Esophagus squamous epithelium (tissue), 5 donors: ENCODE measurements around the gene RIOX2. TPM values are rescaled to one million over a fixed set of nuclear protein-coding genes. Genes with fewer than 3 reads are reported as not detected.
"Not testable (repeated sequence)": the region's sequence is repeated elsewhere in the genome, so short reads cannot be mapped to it uniquely, and the experiment has no call there.

Experiments used
- DNase-seq: peaks from one replicate; lab custom pipeline; 2025; lab: John Stamatoyannopoulos, UW
- H3K27ac ChIP-seq, 4 donors: fragments of 200-600 bp; sonication (generic); one replicate each; pipeline ENCODE4 v1.5.1; 2016 to 2019; ENCODE audit warnings: mild to moderate bottlenecking in 1 of 4
- H3K27me3 ChIP-seq, 4 donors: fragments of 200-600 bp; sonication (generic); 1 replicate in 3 of 4; 2 replicates in 1 of 4; pipeline versions ENCODE4 v1.5.1 to v1.6.0; 2017 to 2021; ENCODE audit warnings: antibody characterized with exemption in 1 of 4
- H3K36me3 ChIP-seq, 3 donors: fragments of 200-600 bp; sonication (generic); one replicate each; pipeline ENCODE4 v1.5.1; 2016 to 2019
- H3K4me1 ChIP-seq, 3 donors: fragments of 200-600 bp; sonication (generic); one replicate each; pipeline ENCODE4 v1.5.1; 2017 to 2019
- H3K4me3 ChIP-seq, 4 donors: fragments of 200-600 bp; sonication (generic); 1 replicate in 3 of 4; 2 replicates in 1 of 4; pipeline ENCODE4 v1.5.1; 2016 to 2019; ENCODE audit warnings: mild to moderate bottlenecking in 2 of 4, moderate library complexity in 1 of 4
- H3K9me3 ChIP-seq, 3 donors: fragments of 200-600 bp; sonication (generic); one replicate each; pipeline ENCODE4 v1.5.1; 2016 to 2019
- POLR2A ChIP-seq, 4 donors: fragments of 450-650 bp; IDR thresholded peaks; one replicate each; pipeline ENCODE4 v1.6.1; 2017; ENCODE audit warnings: antibody characterized with exemption in 4 of 4, mild to moderate bottlenecking in 4 of 4, moderate library complexity in 3 of 4
- WGBS, 2 donors: methylation state at CpG; one replicate each; pipeline ENCODE4 v1.1.5; 2018; 5-methylcytosine and 5-hydroxymethylcytosine counted together
- intact Hi-C: fragments of 100-400 bp; cut with DNase I; formaldehyde crosslinking; loops from one replicate; pipeline ENCODE4 v1.15.0; 2022
- total RNA-seq, 4 donors: library from RNA; depleted of rRNA; stranded (reverse); fragments of >200 nt; gene quantifications; one replicate each; pipeline ENCODE4 v1.1.0, GENCODE V29; 2016
- TF ChIP-seq, protein P1 (sequence below), 6 experiments: fragments of 450-650 bp in 4 of 6; fragments of 200-600 bp in 2 of 6; sonication (generic) in 2 of 6; IDR thresholded peaks; one replicate each; pipeline ENCODE4 v1.5.1; 2016 to 2019; ENCODE audit warnings: antibody characterized with exemption in 6 of 6, mild to moderate bottlenecking in 4 of 6, moderate library complexity in 4 of 6
- donor health status: DM: yes; HTN: yes; CAD: no.

Gene RIOX2
- total RNA-seq, 4 donors from 2014 or later: 26.7 to 45.6 (median 41.1) TPM

DNA sequence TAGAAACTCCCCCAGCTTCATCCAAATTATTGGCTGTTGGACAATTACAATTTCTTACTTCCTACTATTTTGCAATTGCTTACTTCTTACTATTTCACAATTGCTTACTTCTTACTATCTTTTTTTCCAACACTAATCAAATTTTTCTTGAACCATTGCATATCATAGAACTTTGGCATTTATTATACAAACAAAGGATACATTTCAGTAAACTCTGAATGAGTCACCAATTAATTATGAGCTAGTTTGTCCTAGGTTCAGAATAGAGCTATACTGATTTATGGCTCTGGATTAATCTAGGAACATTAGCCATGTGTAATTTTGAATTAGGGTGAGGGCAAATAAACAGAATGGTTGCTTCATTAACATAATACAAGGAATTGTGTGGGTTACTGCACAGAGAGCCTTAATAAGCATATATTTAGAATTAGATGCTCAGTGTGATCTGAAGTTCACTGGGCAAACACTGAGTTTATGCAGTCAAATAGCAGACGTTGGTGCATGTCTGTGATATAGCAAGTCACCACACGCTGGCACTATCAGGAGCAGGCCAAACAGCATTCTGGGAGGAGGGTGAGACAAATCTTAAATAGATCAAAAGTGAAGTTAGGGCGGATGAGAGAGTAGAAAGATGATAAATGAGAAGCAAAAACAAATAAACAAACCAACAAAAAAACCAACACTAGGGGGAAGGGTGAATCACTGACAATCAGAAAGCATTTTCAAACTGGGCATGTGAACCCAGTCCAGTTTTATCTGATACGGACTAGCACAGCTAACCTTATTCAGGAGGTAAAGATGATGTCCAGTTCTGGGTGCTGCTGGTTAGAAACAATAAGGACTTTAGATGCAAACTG is 41.4 kb upstream of the RIOX2 start:
- no peak for DNase-seq
- no peaks in the 10 kb centered on the region for H3K36me3 ChIP-seq
- H3K9me3 ChIP-seq: no peaks in the 10 kb centered on the region
- H3K27me3 ChIP-seq: no peaks in the 10 kb centered on the region
- 15 to 22% methylated on average over 4 of the region's 4 CpGs for WGBS, 2 donors
- no peak overlapping the region for H3K4me3 ChIP-seq
- H3K27ac ChIP-seq: peak overlapping the region; percentile 64 to 81 (median 72)
- TF ChIP-seq POLR2A (IDR thresholded peaks at IDR 0.05): no peak
- TF ChIP-seq, protein P1, sequence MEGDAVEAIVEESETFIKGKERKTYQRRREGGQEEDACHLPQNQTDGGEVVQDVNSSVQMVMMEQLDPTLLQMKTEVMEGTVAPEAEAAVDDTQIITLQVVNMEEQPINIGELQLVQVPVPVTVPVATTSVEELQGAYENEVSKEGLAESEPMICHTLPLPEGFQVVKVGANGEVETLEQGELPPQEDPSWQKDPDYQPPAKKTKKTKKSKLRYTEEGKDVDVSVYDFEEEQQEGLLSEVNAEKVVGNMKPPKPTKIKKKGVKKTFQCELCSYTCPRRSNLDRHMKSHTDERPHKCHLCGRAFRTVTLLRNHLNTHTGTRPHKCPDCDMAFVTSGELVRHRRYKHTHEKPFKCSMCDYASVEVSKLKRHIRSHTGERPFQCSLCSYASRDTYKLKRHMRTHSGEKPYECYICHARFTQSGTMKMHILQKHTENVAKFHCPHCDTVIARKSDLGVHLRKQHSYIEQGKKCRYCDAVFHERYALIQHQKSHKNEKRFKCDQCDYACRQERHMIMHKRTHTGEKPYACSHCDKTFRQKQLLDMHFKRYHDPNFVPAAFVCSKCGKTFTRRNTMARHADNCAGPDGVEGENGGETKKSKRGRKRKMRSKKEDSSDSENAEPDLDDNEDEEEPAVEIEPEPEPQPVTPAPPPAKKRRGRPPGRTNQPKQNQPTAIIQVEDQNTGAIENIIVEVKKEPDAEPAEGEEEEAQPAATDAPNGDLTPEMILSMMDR (IDR thresholded peaks at IDR 0.05): peak in 1 of 6 experiments; percentile 20
- intact Hi-C loops: loop anchor here (5.0 kb wide), 1 partner anchor 36 kb away; no protein-coding TSS in a partner anchor
- peaks cover 16 to 46% (median 19%) of the 10 kb centered on the region in 3 donors for H3K4me1 ChIP-seq

DNA sequence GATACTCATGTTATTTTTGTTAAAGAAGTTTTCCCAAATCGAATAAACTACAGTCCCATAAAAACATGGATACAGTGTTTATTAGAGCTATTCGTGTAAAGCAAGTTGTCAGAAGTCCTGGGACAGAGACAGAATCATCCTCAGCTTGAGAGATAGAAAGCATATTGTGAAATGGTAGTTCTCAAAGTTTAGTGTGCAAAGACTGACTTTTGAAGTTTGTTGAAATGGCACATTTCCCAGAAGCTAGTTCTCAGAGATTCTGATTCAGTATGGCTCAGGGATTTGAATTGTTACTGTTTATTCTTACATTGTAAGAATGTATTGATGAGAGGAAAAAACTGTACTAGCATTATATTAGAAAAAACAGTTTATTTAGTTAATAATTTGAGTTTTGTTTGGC is 40.7 kb upstream of the RIOX2 start:
- TF ChIP-seq POLR2A (IDR thresholded peaks at IDR 0.05): no peak
- TF ChIP-seq, protein P1 (IDR thresholded peaks at IDR 0.05): no peak
- DNase-seq: no peak
- WGBS, 2 donors: 30 to 36% methylated on average over 2 of the region's 2 CpGs
- no peak overlapping the region for H3K4me3 ChIP-seq
- H3K27ac ChIP-seq: peak overlapping the region; percentile 22 to 81 (median 71)
- H3K27me3 ChIP-seq: no peaks in the 10 kb centered on the region
- H3K9me3 ChIP-seq: no peaks in the 10 kb centered on the region
- no peaks in the 10 kb centered on the region for H3K36me3 ChIP-seq
- peaks cover 16 to 40% (median 19%) of the 10 kb centered on the region in 3 donors for H3K4me1 ChIP-seq
- intact Hi-C loops: loop anchor here (5.0 kb wide), 1 partner anchor 36 kb away; no protein-coding TSS in a partner anchor

DNA sequence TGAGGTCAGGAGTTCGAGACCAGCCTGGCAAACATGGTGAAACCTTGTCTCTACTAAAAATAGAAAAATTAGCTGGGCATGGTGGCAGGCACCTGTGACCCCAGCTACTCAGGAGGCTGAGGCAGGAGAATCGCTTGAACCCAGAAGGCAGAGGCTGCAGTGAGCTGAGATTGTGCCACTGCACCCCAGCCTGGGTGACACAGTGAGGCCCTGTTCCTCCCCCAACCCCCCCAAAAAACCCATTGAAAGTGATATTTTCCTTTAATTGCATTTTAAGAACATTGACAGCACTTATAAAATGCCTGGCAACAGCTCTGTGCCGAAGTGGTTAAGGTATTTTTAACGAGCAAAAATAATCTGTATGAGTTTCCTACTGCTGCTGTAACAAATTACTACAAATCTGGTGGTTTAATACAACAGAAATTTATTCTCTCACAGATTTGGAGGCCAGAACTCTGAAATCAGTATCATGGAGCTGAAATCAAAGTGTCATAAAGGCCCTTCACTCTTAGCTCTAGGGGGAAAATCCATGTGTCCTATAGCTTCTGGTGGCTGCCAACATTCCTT is 38.7 kb upstream of the RIOX2 start:
- intact Hi-C loops: loop anchor here (5.0 kb wide), 1 partner anchor 34 kb away; no protein-coding TSS in a partner anchor
- H3K4me1 ChIP-seq: peaks cover 16 to 30% (median 19%) of the 10 kb centered on the region in 3 donors
- 93 to 95% methylated on average over 3 to 4 of the region's 4 CpGs for WGBS, 2 donors
- H3K4me3 ChIP-seq, H3K27me3 ChIP-seq, H3K9me3 ChIP-seq, DNase-seq, H3K27ac ChIP-seq, H3K36me3 ChIP-seq: not testable (repeated sequence)

DNA sequence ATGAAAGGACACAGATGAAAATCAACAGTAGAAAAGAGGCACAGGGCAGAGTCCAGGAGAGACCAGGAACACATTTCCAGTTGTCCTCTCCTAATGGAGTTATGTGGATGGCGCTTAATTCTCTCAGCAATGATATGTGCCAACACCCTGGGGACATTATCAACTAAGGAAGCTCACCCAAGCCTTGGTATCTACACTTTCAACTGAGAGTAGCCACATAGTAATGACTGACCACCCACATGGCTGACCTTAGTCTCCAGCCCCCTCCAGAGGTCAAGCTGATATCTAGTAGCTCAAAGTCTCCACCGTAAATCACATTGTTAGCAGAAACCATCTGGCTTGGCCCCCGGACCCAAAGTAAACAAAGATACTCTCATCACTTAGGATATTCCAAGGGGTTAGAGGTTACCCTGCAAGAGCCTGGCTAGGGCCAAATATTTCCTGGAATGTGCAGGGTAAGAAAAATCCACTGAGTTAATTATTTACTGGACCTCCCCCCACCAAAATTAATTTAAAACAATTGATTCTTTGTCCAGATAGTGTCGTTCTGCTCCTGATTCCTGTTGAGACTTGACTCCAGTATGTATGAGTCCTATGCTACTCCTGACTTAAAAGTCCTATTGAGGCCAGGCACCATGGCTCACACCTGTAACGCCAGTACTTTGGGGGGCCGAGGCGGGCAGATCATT is 38.1 kb upstream of the RIOX2 start:
- Histone ChIP-seq H3K9me3 (no peaks in the 10 kb centered on the region), H3K27me3 (no peaks in the 10 kb centered on the region), H3K36me3 (no peaks in the 10 kb centered on the region), H3K4me3 (no peak overlapping the region), H3K27ac (no peak overlapping the region), H3K4me1 (peaks cover 16 to 30% (median 19%) of the 10 kb centered on the region in 3 donors)
- WGBS, 2 donors: 79 to 80% methylated on average over 3 to 7 of the region's 7 CpGs
- intact Hi-C loops: loop anchor here (5.0 kb wide), 1 partner anchor 33 kb away; no protein-coding TSS in a partner anchor
- DNase-seq: no peak
- TF ChIP-seq POLR2A (IDR thresholded peaks at IDR 0.05): no peak
- TF ChIP-seq, protein P1 (IDR thresholded peaks at IDR 0.05): no peak

DNA sequence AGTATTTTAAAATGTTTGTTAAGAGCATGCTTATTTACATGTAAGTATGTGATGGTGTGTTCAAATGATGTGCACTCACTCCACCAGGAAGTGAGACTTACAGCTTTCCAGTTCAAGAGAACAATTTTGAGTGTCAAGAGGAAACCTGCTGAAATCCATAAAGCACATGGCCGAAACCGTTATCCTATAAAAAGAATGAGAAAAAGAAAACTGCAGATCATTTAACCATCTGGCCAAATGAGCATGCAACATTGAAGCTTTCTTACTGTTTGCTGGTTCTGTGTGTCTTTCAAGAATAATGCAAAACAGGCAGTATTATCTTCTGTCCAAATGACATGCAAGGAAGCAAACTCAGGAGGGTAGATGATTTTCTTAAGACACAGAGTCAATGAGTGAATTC is 36.6 kb upstream of the RIOX2 start:
- no peak for DNase-seq
- TF ChIP-seq, protein P1 (IDR thresholded peaks at IDR 0.05): no peak
- no peak for TF ChIP-seq POLR2A (IDR thresholded peaks at IDR 0.05)
- H3K4me3 ChIP-seq: no peak overlapping the region
- H3K36me3 ChIP-seq: no peaks in the 10 kb centered on the region
- peaks cover 10 to 22% (median 12%) of the 10 kb centered on the region in 3 donors for H3K4me1 ChIP-seq
- H3K27me3 ChIP-seq: no peaks in the 10 kb centered on the region
- WGBS, 2 donors: 61 to 66% methylated on average over 2 of the region's 2 CpGs
- intact Hi-C loops: no loop called here
- no peak overlapping the region for H3K27ac ChIP-seq
- H3K9me3 ChIP-seq: no peaks in the 10 kb centered on the region
